ENCODE results near the gene ZNF653.

DNA sequence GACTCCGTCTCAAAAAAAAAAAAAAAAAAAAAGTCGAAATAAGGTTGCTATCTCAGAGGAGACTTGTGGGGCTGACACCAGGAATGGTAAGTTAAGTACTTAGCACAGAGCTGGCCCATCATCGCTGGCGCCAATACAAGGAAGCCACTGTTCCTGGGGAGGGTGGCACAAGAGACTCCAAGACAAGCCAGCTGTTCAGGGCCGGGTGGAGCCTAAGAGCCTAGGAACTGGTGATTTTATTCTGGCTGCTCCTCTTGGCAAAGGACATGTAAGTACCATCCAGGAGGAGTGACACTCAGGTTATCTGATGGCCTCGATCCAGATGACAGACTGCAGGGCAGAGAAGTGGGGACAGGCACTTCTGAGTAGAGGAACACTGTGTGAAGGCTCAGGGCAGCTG is 49.6 kb upstream of the ZNF653 start:
- TF ChIP-seq POLR2A (IDR thresholded peaks at IDR 0.05) (no peak), CTCF (IDR thresholded peaks at IDR 0.05) (no peak)

All from heart left ventricle (tissue), 13 donors.